ENCODE data around the gene SOCS4.

- TF ChIP-seq CTCF (conservative IDR thresholded peaks at IDR 0.05; ENCODE audit: low read length) (no peak), EZH2phosphoT487 (IDR thresholded peaks at IDR 0.05; ENCODE audit: borderline replicate concordance, low read depth, low read length) (no peak)
These were observed 39.2 kb downstream of the SOCS4 start for GRCh38 chr14:55066223-55066622.
